Keratinocyte (primary cell): ENCODE results near the gene WNT9B. TPM values are rescaled to one million over a fixed set of nuclear protein-coding genes. Genes with fewer than 3 reads are reported as not detected.

Experiments
- DNase-seq: peaks from one replicate; pipeline ENCODE4 v3.0.0-alpha.2; 2011; ENCODE audit warnings: low read depth, missing footprints, low spot score
- FAIRE-seq: peaks from 2 replicates; lab custom pipeline; 2011; peaks lifted over from hg19 to GRCh38; lab: Jason Lieb, UNC
- H2AFZ ChIP-seq: 2 replicates; pipeline ENCODE4 v1.6.0; 2012; ENCODE audit warnings: low read length, control low read depth, inconsistent platforms; ENCODE audit not compliant: control insufficient read depth
- H3K27ac ChIP-seq: 2 replicates; pipeline ENCODE4 v1.5.1; 2011; ENCODE audit warnings: low read length; ENCODE audit not compliant: control insufficient read depth, insufficient read depth
- H3K27me3 ChIP-seq: 3 replicates; pipeline ENCODE4 v1.6.0; 2011; ENCODE audit warnings: low read length; ENCODE audit not compliant: control insufficient read depth, insufficient read depth; ENCODE audit errors: extremely low read depth
- H3K36me3 ChIP-seq, 2 experiments: 2 replicates in 1 of 2; 3 replicates in 1 of 2; pipeline ENCODE4 v1.5.1; 2011; ENCODE audit warnings: low read length in 2 of 2, mild to moderate bottlenecking in 1 of 2; ENCODE audit not compliant: control insufficient read depth in 2 of 2, insufficient read depth in 2 of 2; ENCODE audit errors: extremely low read depth in 1 of 2
- H3K4me1 ChIP-seq: 3 replicates; pipeline ENCODE4 v1.5.1; 2011; ENCODE audit warnings: low read length; ENCODE audit not compliant: control insufficient read depth, insufficient read depth; ENCODE audit errors: extremely low read depth
- H3K4me2 ChIP-seq: 3 replicates; pipeline ENCODE4 v1.6.0; 2011; ENCODE audit warnings: low read depth, low read length; ENCODE audit not compliant: control insufficient read depth, insufficient read depth; ENCODE audit errors: extremely low read depth
- H3K4me3 ChIP-seq, 3 experiments: fragments of 200-600 bp in 1 of 3; sonication (generic) in 1 of 3; 2 replicates in 2 of 3; 3 replicates in 1 of 3; pipeline ENCODE4 v1.5.1; 2011 to 2016; ENCODE audit warnings: low read length in 3 of 3, mild to moderate bottlenecking in 3 of 3, control low read depth in 2 of 3, inconsistent platforms in 1 of 3, low read depth in 1 of 3, mixed read lengths in 1 of 3, mixed run types in 1 of 3, moderate library complexity in 1 of 3; ENCODE audit not compliant: control insufficient read depth in 2 of 3, insufficient read depth in 2 of 3; ENCODE audit errors: extremely low read depth in 1 of 3
- H3K79me2 ChIP-seq: 2 replicates; pipeline ENCODE4 v1.6.0; 2012; ENCODE audit warnings: low read length; ENCODE audit not compliant: control insufficient read depth, insufficient read depth
- H3K9ac ChIP-seq: 3 replicates; pipeline ENCODE4 v1.6.0; 2011; ENCODE audit warnings: low read length; ENCODE audit not compliant: control insufficient read depth, insufficient read depth; ENCODE audit errors: extremely low read depth
- H3K9me1 ChIP-seq: 3 replicates; pipeline ENCODE4 v1.6.0; 2011; ENCODE audit warnings: low read length; ENCODE audit not compliant: control insufficient read depth, insufficient read depth; ENCODE audit errors: extremely low read depth
- H3K9me3 ChIP-seq: 2 replicates; pipeline ENCODE4 v1.5.1; 2012; ENCODE audit warnings: low read depth, low read length; ENCODE audit not compliant: control insufficient read depth
- H4K20me1 ChIP-seq: 3 replicates; pipeline ENCODE4 v1.6.0; 2011; ENCODE audit warnings: low read length; ENCODE audit not compliant: control insufficient read depth, insufficient read depth; ENCODE audit errors: extremely low read depth
- EZH2 ChIP-seq: IDR thresholded peaks from one replicate; pipeline ENCODE4 v1.6.1; 2012; ENCODE audit warnings: inconsistent platforms, mild to moderate bottlenecking, low read length, moderate library complexity
- dilution Hi-C: fragments of 300-500 bp; cut with MboI; formaldehyde crosslinking; loops from one replicate; pipeline ENCODE4 v1.7.0; 2020; ENCODE audit warnings: low sequenced_read_pairs; ENCODE audit not compliant: extremely low pct_ligation_motif_present
- polyA plus RNA-seq, 5 experiments: library from polyadenylated mRNA; depleted of rRNA in 3 of 5; stranded (reverse) in 3 of 5; stranded (forward) in 1 of 5; unstranded in 1 of 5; fragments of >200 nt; gene quantifications; 1 replicate in 1 of 5; 2 replicates in 3 of 5; 3 replicates in 1 of 5; pipeline versions ENCODE4 v1.2.1 to v1.2.3, GENCODE V29; 2011 to 2012; ENCODE audit warnings: missing spikeins in 2 of 5, low read depth in 1 of 5, low replicate concordance in 1 of 5
- TF ChIP-seq, protein P1 (sequence below), 3 experiments: IDR thresholded peaks in 1 of 3; conservative IDR thresholded peaks in 1 of 3; optimal IDR thresholded peaks in 1 of 3; 2 replicates in 2 of 3; 3 replicates in 1 of 3; pipeline versions ENCODE3 to v1.5.1; 2011; ENCODE audit warnings: low read length in 3 of 3, mild to moderate bottlenecking in 3 of 3, moderate library complexity in 2 of 3, control low read depth in 1 of 3, inconsistent platforms in 1 of 3; ENCODE audit not compliant: insufficient read depth in 2 of 3; ENCODE audit errors: extremely low read depth in 1 of 3

Gene WNT9B
- polyA plus RNA-seq, 1 donor (not counting 4 experiments of a cell fraction or from before 2014, with no cell fraction given), result not detected

DNA sequence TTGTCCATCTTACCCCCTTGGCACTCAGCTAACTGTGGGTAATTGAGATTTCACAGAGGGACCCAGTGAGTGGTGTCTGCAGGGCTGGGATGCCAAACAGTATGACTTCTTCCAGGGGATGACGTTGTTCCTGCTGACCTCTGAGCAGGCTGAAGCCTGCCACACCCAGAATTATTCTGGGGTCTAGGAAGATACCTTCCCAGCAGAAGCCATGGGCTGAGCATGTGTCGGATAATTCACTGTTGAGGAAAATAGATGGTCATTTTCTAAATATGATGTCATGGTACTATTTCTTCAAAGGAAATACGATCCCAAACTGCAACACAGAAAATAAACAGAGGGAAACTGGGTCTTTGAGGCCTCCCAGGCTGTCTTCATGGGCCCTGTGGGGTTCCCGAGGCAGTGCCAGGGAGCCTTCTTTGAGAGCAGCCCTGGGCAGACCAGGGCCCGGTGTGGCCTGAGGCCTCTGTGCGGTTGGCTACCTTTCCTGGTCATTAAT lies 17.4 kb downstream of the WNT9B start:
- Histone ChIP-seq H3K79me2 (no peaks in the 10 kb centered on the region), H3K4me3 (no peak overlapping the region), H3K4me1 (no peaks in the 10 kb centered on the region), H3K27ac (no peak overlapping the region), H3K27me3 (no peaks in the 10 kb centered on the region), H2AFZ (no peak overlapping the region), H3K9me3 (no peaks in the 10 kb centered on the region), H3K9me1 (no peaks in the 10 kb centered on the region), H3K36me3 (no peaks in the 10 kb centered on the region), H3K9ac (no peak overlapping the region), H3K4me2 (no peak overlapping the region), H4K20me1 (no peaks in the 10 kb centered on the region)
- DNase-seq (no peak), FAIRE-seq (no peak)
- TF ChIP-seq, protein P1, sequence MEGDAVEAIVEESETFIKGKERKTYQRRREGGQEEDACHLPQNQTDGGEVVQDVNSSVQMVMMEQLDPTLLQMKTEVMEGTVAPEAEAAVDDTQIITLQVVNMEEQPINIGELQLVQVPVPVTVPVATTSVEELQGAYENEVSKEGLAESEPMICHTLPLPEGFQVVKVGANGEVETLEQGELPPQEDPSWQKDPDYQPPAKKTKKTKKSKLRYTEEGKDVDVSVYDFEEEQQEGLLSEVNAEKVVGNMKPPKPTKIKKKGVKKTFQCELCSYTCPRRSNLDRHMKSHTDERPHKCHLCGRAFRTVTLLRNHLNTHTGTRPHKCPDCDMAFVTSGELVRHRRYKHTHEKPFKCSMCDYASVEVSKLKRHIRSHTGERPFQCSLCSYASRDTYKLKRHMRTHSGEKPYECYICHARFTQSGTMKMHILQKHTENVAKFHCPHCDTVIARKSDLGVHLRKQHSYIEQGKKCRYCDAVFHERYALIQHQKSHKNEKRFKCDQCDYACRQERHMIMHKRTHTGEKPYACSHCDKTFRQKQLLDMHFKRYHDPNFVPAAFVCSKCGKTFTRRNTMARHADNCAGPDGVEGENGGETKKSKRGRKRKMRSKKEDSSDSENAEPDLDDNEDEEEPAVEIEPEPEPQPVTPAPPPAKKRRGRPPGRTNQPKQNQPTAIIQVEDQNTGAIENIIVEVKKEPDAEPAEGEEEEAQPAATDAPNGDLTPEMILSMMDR (optimal IDR thresholded peaks at IDR 0.05 in 1 of 3, IDR thresholded peaks at IDR 0.05 in 1 of 3, conservative IDR thresholded peaks at IDR 0.05 in 1 of 3; ENCODE audit: extremely low read depth in 1 of 3, insufficient read depth in 2 of 3, low read length in 3 of 3), result no peak
- TF ChIP-seq EZH2, result no peak
- dilution Hi-C loops, result no loop called here

DNA sequence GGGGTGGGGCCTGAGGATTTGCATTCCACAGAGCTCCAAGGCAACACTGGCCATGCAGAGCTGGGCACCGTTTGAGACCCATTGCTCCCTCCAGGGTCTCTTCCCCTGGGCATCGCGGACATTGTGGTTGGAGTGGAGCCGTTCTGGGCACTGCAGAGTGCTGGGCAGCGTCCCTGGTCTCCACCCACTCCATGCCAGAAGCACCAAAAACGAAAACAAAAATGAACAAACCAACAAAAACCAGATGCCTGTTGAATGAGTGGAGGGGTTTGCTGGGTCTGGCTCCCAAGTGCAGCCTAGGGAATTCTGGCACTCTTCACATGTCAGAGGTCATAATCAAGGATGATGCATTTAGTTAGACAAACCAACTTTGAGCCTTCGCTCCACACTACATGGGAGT lies 17.9 kb downstream of the WNT9B start:
- H3K9me1 ChIP-seq, result no peaks in the 10 kb centered on the region
- H3K4me1 ChIP-seq, result no peaks in the 10 kb centered on the region
- H3K79me2 ChIP-seq, result no peaks in the 10 kb centered on the region
- TF ChIP-seq, protein P1 (optimal IDR thresholded peaks at IDR 0.05 in 1 of 3, IDR thresholded peaks at IDR 0.05 in 1 of 3, conservative IDR thresholded peaks at IDR 0.05 in 1 of 3; ENCODE audit: extremely low read depth in 1 of 3, insufficient read depth in 2 of 3, low read length in 3 of 3), result no peak
- TF ChIP-seq EZH2, result no peak
- no peak overlapping the region for H2AFZ ChIP-seq
- DNase-seq, result no peak
- no peak overlapping the region for H3K4me3 ChIP-seq
- no peak overlapping the region for H3K4me2 ChIP-seq
- H3K27me3 ChIP-seq, result no peaks in the 10 kb centered on the region
- no peaks in the 10 kb centered on the region for H4K20me1 ChIP-seq
- no peaks in the 10 kb centered on the region for H3K36me3 ChIP-seq
- FAIRE-seq, result no peak
- H3K9me3 ChIP-seq, result no peaks in the 10 kb centered on the region
- no peak overlapping the region for H3K27ac ChIP-seq
- H3K9ac ChIP-seq, result no peak overlapping the region
- dilution Hi-C loops, result no loop called here
